Mesenteric fat pad (tissue), 1 donor: ENCODE measurements around the gene NINJ1. TPM values are rescaled to one million over a fixed set of nuclear protein-coding genes. Genes with fewer than 3 reads are reported as not detected.

Source experiments
- DNase-seq: peaks from one replicate; pipeline ENCODE4 v3.0.0-alpha.2; 2020; ENCODE audit warnings: low spot score
- total RNA-seq: library from RNA; stranded (reverse); fragmentation: NEBNext Ultra II Directional; extraction: Animal tissue kit (Norgen Biotek cat#: 25700); gene quantifications from one replicate; pipeline ENCODE4 v1.2.1, GENCODE V29; 2021
- donor health status: DM: yes; HTN: yes; CAD: no.

Gene NINJ1
- total RNA-seq, 1 donor from 2014 or later: 58.8 TPM

DNA sequence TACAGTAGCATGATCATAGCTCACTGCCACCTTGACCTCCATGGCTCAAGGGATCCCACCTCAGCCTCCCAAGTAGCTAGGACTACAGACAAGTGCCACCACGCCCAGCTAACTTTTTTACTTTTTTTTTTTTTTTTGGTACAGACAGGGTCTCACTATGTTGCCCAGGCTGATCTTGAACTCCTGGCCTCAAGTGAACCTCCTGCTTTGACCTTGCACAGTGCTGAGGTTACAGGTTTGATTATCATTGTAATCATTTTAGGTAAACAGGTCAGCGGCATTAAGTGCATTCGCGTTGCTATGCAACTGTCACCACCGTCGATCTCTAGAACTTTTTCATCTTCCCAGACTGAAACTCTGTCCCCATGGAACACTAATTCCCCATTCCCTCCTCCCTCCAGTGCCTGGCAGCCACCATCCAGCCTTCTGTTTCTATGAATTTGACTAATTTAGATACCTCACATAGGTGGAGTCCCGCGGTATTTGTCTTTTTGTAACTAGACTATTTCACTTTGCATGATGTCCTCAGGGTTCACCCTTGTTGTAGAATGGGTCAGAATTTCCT is 43.9 kb downstream of the NINJ1 start:
- peak; percentile 16 for DNase-seq

DNA sequence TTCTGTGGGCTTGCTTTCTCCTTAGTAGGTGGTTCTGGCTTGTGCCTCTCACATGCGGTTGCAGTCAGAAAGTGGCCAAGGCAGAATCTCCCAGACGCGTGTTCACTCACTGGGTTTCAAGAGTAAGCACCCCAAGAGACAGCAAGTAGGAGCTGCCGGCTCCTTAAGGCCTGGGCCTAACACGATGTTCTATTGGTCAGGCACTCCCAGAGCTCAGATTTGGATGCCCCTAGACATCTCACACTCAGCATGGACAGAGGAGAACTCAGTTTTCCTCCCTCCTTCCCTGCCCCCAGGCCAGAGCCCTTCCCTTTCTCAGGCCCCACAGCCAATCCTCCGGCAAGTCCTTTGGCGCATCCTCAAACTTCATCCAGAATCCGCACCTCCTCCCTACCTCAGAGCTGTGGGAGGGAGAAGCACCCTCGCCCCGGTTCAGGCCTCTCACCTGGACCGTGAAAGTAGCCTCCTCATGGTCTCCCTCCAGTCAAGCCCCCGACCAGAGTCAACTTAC is 44.5 kb downstream of the NINJ1 start:
- DNase-seq: peak; percentile 71

DNA sequence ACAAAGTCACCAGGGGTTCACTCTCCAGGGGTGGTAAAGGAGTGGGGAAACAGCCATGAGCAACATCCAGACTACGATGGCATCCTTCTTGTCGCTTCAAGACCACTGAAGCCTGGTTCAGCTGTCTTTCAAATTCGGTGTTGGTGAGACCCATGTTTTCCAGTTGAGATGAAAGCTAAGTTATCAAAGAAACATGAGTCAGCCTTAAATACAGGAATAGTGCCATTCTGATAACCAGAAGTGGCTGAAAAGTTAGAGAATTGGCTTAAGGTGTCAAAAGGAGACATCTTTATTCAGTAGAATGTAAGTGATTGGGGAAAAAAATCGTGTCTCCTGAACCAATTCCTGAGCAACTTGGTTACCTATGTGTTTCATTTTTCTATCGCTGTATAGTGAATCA is 45.0 kb downstream of the NINJ1 start:
- no peak for DNase-seq

DNA sequence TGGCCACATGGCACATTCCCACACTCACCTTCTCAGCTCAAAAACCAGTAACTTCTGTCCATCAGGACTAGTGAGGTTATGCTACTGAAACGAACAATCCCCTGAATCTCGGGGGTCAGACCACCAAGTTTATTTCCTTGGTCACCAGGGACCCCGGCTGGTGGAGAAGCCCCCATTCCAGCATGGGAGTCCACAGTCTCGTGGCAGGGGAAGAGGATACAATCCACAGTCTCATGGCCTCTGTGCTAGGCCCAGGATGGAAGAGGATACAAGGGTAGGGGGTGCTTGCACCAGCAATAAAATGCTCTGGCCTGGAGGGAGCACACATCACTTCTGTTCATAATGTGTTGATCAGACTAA is 45.4 kb downstream of the NINJ1 start:
- peak; percentile 79 for DNase-seq

DNA sequence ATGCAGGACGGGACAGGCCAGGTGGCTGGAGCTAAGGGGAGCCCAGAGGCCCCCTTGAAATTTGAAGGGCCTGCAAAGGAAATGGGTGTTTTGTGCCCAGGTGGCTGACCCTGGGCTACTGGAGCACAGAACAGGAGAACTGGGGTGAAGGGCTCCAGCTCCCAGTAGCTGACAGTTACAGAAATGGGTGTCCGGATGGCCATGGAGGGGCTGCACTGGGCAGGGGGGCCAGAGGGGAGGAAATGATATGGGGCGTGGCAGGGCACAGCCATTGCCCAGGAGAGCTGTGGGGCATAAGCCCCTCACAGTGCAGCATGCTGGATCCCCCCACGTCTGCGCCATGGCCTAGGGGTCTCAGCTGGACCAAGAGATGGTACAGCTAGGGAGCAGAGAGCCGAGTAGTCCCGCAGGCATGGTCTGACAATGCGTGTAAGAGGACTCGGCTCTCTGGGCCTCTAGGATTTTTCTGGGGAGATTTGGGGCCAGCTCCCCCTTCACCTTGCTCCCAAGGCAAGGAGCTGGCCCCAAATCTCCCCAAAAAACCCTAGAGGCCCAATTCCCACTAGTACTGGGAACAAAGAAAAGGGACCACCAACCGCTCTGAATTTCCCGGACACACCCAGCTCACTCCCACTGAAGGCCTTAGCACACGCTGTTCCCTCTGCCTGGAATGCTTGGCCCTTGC is 45.9 kb downstream of the NINJ1 start:
- DNase-seq: peak; percentile 78

DNA sequence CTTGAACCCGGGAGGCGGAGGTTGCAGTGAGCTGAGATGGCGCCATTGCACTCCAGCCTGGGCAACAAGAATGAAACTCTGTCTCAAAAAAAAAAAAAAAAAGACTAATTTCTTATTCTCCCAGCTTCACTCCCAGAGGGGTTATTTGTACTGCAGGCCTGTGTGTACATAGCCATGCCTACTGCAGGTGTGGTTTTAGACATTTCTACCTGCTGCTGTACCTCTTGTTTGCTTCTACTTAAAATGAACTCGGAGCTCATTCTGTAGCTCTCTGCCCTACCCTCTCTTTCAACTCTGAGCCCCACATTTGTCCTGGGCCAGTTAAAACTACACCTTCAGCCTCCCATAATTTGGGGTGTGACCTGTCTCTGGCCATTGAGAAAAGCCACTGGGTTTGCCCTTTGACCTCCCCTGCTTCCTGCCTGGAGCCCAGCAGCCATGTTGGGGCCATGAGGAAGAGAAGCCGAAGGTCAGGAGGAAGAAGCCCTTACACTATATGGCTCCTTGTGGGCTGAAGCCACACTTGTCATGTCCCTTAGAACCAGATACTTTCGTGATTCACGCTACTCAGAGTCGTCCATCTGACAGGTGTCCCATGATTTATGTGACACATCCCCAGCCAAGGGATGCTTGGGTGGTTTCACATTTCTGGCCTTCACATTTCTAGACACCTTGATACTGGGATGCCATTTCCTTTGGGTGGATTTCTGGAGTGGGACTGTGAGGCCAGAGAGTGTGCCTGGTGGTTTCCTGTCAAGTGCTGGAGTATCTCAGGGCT is 47.4 kb downstream of the NINJ1 start:
- peak; percentile 26 for DNase-seq

DNA sequence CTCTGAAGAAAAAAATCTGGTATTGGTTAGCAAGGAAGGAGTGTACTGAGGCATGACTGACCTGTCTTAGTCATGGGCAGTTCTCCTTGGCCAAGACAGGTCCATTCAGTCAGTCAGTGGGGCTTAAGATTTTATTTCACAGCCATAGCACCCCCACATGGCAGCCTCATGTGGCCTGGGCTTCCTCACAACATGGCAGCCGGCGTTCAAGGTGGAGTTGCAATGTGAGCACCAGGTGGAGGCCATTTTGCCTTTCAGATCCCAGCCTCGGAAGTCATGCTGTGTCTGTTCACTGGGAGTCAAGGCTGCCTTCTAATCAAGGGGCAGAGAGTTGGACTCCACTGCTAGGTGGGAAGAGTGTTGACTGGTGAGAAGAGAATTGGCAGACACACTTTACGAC is 48.4 kb downstream of the NINJ1 start:
- DNase-seq: peak; percentile 49

DNA sequence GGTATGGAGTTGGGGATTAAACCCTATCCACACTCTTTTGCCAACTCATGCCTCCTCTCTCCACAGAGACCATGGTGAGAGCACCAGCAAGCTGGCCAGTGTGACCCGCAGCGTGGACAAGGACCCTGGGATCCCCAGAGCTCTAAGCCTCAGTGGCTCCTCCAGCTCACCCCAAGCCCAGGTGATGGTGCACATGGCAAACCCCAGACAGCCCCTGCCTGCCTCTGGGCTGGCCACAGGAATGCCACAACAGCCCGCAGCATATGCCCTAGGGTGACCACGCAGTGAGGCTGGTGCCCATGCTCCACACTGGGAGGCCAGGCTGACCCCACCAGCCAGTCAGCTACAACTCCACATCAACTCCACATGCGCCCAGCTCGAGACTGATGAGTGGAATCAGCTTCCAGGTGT is 49.6 kb downstream of the NINJ1 start:
- DNase-seq: peak; percentile 71

DNA sequence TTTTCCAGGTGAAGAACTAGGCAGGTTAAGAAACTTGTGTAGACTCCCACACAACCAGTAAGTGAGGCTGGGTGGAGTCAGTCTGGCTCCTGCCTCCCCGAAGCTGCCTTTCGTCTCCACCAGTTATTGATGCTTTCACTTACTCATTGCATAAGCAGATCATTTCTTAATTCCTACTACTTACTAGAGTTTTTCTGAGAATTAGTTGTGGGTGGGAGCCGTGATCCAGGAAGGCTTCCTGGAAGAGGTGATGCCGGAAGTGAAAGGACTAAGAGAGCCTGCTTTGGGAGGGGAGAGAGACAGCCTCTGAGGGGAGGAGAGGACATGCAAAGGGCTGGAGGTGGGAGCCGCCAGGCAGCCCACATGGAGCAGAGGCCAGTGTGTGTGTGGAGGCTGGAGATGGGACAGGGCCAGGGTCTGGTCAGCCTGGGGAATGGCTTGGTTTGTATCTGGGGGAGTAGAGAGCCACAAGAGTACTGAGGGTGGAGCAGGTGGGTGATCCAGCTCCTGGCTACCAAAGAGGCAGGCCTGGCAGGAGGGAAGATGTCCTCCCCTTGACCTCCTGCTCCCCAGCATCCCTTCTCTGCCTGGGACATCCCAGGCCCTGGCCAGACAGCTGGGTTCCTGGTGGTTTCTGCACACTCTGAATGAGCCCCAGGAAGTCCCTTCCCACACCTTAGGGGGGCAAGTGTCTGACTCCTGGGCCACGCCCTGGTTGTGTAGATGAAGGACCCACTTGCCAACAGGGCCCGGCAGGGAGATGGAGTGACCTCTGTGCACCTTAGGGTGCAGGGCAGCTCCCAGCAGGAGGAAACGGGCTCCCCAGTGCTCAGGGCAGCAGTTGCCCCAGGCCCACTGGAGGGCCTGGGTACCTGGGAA is 50.2 kb downstream of the NINJ1 start:
- DNase-seq: peak; percentile 41

DNA sequence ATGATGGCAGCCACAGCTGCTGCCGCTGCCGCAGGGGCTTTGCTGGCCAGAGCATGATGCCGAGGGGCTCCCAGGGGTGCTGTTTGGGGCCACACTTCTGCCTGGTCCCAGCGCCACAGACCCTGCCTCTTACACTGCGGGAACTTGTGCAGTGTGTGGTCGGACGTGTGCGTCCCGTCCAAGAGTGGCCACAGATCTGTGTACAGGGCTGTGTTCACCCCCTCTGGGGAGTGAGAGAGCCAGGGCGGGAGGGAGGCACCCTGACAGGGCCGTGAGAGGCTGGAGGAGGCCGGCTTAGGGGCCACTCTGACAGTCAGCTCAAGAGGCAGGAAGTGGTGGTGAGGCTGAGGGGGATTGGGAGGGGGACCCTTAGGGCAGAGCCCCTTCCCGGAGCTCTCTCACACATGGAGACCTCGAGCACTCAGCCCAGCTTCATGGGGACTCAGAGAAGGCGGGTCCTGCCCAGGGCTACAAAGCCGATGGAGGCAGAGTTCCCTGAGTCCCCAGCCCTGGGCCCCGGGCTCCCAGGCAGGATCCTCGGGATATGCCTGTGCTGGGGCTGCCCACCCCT is 51.1 kb downstream of the NINJ1 start:
- peak; percentile 67 for DNase-seq

DNA sequence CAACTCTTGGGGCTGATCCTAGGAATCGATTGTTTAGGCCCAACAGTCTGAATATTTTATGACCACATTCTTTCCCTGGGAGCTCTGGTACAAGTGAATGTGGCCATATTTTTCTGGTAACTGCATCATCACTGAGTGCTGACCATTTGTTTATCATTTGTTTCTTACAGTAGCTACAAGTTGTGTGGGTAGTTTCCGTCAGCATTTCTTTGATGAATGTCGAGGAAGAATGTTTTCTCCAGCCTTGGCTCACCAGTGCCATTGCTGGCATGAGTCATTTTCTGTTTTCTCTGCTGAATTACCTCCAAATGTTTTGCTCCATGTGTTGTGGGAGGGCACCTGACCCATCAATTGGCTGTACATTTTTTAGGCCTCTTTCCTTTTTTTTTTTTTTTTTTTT is 52.1 kb downstream of the NINJ1 start:
- no peak for DNase-seq

DNA sequence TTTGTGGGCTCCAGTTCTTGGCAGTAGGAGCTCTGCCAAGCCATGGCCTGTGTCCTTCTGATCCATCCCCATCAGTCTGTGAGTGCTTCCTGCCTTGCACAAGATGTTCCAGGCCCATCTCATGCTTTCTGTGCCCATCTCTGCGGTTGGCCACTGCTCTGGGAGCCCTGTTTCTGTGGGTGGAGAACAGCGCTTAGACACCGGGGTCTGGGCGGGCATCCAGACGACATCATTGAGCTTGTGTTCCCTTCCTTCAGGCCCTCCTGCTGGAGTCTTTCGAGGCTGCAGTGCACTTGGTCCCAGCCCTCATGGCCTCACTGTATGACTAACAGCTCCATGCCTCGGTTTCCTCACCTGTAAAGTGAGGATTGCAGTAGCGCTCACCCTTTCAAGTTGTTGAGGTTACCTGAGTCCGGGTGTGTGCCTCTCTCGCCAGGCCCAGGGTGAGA is 52.9 kb downstream of the NINJ1 start:
- peak; percentile 68 for DNase-seq

DNA sequence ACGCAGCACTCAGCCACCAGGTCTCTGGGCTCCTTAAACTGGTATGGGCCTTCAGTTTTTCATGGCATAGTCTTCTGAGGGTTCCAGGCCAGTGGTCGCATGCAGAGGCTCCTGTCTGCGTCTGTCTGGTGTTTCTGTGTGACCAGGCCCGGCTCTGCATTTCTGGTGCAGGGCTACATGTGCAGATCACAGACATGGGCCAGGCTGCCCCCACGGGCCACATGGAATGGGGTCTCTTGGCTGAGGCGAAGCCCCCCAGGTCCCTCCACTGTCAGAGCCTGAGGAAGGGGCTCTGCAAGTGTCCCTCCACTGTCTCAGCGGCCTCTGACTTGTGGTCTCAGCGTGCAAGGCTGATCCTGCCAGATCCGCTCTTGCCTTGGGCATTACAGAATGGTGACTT is 53.6 kb downstream of the NINJ1 start:
- peak; percentile 74 for DNase-seq

DNA sequence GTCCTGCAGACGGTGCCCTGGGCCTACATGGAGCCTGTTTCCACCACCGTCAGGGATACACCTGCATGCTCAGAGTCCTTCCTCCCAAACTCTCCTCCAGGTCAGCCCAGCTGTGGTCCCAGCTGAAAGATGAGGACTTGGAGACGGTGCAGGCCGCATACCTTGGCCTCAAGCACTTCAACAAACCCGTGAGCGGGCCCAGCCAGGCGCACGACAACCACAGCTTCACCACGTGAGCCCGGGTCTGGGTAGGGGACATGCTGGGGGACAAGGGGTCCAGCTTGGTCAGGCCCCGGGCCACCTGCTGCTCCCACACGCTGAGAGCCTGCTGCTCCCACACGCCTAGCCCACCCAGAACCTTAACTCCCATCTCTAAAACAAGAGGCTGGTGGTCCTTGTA is 54.7 kb downstream of the NINJ1 start:
- DNase-seq: peak; percentile 87

DNA sequence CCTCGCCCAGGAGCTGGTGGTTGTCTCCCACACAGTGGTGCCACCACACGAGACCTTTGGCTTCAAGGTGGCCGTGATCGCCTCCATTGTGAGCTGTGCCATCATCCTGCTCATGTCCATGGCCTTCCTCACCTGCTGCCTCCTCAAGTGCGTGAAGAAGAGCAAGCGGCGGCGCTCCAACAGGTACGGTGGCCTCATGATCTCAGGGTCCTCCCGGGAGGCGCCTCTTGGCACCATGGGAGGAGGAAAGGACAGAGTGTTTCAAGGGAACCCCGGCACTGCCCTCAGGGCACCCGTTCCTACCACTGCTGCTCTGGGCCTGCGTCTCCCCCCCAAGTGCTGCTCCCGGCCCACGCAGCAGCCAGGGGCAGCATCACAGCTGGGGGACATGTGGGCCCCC is 56.2 kb downstream of the NINJ1 start:
- DNase-seq: no peak

DNA sequence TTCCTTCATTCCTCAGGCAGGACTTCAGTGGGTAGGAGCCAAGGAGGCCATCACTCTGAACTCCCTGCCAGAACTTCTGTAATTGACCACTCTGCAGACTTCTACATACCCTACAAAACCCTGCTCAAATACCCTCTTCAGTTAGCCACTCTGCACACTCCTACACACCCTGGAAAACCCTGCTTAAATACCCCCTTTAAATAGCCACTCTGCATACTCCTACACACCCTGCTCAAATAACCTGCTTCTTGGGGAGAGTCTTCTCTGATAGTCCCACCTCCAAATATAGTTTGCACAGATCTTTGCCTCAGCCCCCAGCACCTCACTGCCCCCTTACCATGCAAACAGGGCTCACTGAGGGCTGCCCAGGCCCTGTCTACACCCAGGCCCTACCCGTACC is 56.7 kb downstream of the NINJ1 start:
- no peak for DNase-seq

DNA sequence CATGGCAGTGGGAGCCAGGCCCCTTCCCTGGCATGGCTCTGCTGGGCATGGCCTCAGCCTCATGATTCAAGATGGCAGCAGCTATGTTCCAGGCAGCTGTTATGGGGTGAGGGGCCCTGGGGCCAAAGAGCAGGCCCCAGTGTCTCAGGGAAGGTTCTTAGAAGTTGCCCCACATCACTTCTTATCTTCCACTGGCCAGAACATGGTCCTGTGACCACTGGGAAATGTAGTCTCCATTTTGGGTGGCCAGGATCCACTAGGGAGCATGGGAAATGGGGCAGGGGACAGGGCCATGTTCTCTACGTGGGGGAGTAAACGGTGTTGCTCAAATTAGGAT is 57.3 kb downstream of the NINJ1 start:
- no peak for DNase-seq

DNA sequence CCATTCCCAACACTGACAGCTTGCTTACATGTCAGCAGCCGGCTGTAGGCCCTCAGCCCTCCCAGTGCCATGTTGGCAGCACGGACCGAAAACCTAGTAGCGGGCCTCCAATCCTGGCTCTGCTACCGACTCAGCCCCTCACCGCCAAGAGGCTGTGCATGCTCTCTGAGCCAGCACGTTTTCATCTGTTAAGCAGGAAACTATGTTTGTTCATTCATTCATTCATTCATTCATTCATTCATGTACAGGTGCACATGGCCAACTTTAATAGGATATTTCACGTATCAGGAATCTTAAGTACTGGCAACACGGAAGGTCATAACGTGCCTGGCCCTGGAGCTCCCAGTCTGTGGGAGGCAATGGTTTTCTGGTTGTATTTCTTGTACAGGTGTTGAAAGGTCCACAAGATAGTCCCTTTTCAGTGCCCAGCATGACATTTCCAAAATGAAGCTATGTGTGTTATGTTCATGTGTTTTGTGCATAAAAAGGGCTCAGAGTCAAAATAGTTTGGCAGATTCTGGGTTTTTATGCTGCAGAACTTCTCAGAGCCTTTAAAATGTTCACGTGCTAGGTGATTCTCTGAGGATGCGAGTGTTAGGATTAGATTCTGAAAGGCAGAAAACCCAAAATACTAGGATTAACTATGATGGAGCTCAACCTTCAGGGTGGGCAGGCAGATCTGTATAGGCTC is 57.8 kb downstream of the NINJ1 start:
- no peak for DNase-seq

DNA sequence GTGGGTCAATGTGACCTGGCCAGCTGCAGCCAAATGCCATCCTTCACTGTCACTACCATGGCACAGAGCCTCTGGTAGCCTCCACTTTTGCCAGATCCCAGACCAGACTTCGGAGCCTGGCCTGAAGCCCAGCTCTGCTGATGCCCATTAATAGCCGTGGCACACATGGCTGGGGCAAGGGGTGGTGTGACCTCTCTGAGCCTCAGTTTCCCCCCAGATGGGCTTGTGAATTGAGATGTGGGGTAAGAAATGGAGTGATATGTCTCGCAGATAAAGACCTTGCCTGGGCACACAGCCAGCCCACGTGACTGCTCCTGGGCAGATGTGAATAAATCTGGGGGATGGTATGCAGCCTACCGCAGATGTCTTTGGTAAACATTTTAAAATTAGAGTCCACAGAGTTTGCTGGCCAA is 61.7 kb downstream of the NINJ1 start:
- DNase-seq: no peak
